Measurements from ENCODE around the gene SMC1B.
"Not testable (repeated sequence)": the region's sequence is repeated elsewhere in the genome, so short reads cannot be mapped to it uniquely, and the experiment has no call there.

SMC1B gene

GRCh38 chr22:45445031-45445710, 31.8 kb upstream of the SMC1B start:
- DNase-seq (ENCODE audit: low spot score): no peak

GRCh38 chr22:45444168-45444567, 30.8 kb upstream of the SMC1B start:
- DNase-seq (ENCODE audit: low spot score): no peak

- DNase-seq (ENCODE audit: low spot score): no peak
Measured at GRCh38 chr22:45442116-45442515, 28.7 kb upstream of the SMC1B start.

DNA sequence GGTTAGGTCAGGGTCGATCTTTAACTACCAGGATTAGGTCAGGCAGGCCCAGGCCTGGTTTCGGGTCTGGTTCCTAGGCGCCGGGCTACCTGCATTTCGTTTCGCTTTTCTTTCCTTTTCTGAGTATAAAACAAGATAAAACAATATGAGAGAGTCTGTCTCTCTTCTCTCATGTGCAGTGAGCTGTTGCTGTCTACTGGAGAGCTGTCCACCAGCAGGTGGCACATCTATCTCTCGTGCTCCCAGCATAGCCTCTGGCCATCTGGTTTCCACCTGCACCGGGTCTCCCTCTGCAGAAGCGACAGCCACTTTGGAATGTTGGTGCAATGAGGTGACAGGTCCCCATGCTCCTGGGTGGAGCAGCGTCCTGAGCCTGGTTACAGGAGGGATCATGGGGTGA, 27.7 kb upstream of the SMC1B start:
- DNase-seq (ENCODE audit: low spot score): peak; percentile 48

GRCh38 chr22:45440688-45441087, 27.3 kb upstream of the SMC1B start:
- not testable (repeated sequence) for DNase-seq (ENCODE audit: low spot score)

DNA sequence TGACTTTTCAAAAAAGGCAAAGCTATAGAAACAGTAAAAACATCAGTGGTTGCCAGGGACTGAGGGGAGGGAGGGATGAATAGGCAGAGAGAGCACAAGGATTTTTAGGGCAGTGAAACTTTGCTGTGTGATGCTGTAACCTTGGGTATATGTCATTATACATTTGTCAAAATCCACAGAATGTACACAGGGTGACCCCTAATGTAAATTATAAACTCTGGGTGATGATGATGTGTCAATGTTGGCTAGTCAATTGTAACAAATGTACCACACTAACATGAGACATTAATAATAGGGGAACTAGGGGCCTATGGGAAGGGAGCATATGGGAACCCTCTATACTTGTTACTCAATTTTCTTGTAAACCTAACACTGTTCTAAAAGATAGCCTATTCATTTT, 24.9 kb upstream of the SMC1B start:
- DNase-seq (ENCODE audit: low spot score): no peak

GRCh38 chr22:45436871-45437517, 23.6 kb upstream of the SMC1B start:
- not testable (repeated sequence) for DNase-seq (ENCODE audit: low spot score)

DNA sequence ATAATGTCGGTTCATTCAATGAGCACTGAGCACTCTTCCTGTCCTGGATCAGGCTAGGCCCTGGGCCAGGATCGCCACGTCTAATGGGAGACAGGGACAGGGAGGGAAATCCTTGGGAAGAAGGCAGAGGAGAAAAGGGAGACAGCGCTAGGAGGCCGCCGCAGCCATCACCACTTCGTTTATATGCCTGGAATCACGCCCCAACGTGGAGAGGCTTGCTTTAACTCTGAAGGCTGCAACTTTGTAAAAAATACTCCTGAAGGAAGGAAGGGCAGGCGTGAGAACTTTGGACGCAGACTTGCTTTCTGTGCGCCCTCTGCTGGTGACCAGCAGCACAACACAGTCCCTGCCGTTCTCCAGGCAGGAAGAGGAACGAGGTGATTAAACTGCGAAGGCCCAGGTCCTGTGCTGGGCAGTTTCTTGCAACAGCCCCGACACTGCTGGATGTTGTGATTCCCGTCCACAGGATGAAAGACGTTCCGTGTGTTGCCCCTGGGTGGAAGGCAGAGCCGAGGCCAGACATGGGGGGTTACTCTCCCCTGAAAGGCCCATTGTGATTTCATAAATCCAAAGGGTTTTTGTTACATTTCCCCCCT, 22.2 kb upstream of the SMC1B start:
- DNase-seq (ENCODE audit: low spot score): peak; percentile 88

GRCh38 chr22:45434981-45435380, 21.6 kb upstream of the SMC1B start:
- DNase-seq (ENCODE audit: low spot score): no peak

GRCh38 chr22:45430871-45431270, 17.5 kb upstream of the SMC1B start:
- no peak for DNase-seq (ENCODE audit: low spot score)

DNA sequence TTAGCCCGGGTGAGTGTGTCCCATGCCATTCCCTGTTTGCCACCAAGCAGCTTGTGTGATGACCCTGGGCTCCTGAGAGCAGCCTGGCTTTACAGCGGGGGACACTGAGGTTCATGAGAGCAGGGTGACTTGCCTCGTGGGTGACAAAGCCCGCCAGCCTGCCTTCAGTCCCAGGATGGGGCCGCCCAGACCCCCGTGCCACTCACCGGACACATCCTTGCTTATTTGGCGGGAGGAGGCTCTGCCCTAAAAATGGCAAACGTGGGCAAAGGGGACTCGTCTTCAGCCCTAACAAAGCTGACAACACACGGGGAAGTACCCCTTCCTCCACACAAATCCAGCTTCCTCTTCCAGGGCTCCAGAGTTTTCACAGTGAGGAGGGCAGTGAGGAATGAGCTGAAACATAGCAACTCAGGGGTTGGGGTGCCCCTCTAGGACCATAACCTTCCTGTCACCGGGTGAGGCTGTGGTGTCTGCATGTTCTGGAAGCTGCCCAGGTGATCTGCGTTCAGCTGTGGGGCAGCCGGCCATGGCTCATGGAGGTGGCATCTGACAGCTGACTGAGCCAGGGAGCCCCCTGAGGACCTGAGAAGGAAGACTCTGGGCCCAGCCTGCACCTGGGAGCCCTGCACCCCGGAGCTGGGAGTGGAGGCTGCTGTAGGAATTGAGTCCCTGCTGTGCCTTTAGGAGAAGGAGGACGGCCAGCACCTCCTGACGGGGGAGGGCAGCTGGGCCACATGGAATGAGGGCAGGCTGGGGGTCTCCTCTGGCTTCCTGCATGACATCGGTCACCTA, 16.8 kb upstream of the SMC1B start:
- no peak for DNase-seq (ENCODE audit: low spot score)

GRCh38 chr22:45429424-45429823, 16.0 kb upstream of the SMC1B start:
- no peak for DNase-seq (ENCODE audit: low spot score)

GRCh38 chr22:45428391-45429385, 15.3 kb upstream of the SMC1B start:
- no peak for DNase-seq (ENCODE audit: low spot score)

- no peak for DNase-seq (ENCODE audit: low spot score)
Measured at GRCh38 chr22:45427114-45427513, 13.7 kb upstream of the SMC1B start.

DNA sequence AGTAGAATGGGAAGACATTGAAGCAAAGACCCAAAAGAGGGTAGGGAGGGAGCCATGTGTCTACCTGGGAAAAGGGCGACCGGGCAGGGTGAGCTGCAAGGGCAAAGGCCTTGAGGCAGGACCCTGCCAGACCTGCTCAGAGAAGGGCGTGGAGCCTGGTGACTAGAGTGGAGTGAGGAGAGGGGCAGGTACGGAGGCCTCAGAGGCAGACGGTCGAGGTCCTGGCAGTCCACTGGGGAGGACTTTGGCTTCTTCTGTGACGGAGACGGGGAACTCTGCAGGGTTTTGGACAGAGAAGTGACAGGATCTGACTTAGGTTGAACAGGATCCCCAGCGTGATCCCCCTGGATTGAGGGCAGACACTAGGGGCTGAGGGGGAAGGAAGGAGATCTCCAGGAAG, 13.0 kb upstream of the SMC1B start:
- DNase-seq (ENCODE audit: low spot score): no peak

DNA sequence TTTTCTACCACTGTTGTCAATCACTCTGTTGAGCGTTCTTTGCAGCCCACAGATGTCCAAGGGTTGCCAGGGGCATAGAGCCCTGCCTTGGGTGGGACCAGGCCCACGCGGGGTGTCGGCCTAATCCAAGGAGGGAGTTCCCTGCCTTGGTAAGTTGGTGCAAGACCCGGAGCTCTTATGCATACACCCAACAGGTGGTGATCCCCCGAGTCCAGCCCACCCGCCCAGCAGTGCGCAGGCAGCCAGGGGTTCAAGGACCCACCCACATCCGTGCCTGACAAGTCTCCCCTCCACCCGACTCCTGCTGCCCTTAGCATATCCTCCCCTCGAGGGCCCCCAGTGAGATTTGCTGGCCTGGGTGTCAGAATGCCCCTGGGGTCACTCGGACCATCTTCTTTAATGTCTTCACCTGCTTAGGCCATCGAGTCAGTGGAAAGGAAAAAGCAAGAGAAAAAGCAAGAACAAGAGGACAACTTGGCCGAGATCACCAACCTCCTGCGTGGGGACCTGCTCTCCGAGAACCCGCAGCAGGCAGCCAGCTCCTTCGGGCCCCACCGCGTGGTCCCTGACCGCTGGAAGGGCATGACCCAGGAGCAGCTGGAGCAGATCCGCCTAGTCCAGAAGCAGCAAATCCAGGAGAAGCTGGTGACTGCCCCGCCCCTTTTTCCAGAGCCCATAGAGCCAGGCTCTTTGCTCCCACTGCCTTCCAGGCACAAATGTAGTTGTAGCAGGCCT, 12.3 kb upstream of the SMC1B start:
- no peak for DNase-seq (ENCODE audit: low spot score)

GRCh38 chr22:45425101-45425500, 11.7 kb upstream of the SMC1B start:
- no peak for DNase-seq (ENCODE audit: low spot score)

DNA sequence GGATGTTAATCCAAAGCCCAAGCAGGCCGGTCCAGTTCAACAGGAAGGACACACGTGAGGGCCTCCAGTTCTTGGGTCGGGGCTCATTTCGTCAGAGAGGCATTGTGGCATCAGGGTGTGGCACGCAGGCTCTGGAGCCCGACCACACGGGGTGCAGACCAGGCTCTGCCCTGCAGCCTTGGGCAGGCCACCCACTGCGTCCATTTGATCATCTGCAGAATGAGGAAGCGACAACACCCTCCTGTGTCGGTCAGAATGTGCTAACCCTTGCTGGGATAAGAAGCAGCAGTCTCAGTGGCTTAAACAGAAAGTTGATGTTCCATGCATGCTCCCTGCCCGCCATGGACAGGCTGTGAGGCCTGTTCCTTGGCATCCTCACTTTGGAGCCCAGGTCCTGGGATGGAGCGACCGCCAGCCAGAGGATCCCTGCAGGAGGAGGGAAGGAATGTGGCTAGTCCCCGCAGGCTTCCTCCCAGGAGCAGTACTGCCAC, 10.9 kb upstream of the SMC1B start:
- no peak for DNase-seq (ENCODE audit: low spot score)

GRCh38 chr22:45423524-45423923, 10.1 kb upstream of the SMC1B start:
- DNase-seq (ENCODE audit: low spot score): no peak

DNA sequence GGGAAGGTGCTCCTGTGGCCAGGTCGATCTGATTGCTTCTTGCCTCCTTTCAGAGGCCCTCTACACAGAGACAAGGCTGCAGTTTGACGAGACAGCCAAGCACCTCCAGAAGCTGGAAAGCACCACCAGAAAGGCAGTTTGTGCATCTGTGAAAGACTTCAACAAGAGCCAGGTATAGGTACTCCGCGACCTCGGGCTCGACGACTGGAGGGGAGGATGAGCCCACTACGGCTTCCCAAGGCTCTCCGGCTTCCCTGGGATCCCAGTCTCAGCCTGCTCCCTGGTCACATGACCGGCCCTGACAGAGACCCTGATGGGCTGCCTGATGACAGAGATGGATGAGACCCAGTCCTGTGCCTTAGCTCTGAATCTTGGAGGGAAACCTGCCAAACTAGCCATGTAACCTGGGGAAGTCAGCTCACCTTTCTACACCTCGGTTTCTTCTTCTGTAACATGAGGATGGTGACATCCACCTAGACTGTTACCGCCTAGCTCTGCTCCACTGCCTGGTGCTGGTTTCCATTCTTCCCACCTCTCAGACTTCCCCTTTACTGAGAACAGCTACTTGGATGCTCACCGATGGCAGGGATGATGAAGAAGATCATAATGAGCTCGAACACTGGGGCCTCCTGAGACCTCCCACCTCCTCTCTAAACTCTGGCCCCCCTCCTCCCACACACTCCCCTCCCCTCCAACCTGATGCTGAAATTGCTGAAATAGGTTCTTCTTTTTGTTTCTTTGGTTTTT, 9.0 kb upstream of the SMC1B start:
- no peak for DNase-seq (ENCODE audit: low spot score)

Data from RKO (cell line).